Vagina (tissue), 2 donors: Measurements from ENCODE around the gene SCLT1.

Source experiments
- CTCF ChIP-seq, 3 experiments: fragments of 450-650 bp in 2 of 3; fragments of 200-600 bp in 1 of 3; sonication (generic) in 1 of 3; IDR thresholded peaks; one replicate each; pipeline ENCODE4 v1.5.1; 2017 to 2019; ENCODE audit warnings: antibody characterized with exemption in 3 of 3, mild to moderate bottlenecking in 2 of 3, moderate library complexity in 2 of 3
- POLR2A ChIP-seq, 2 donors: fragments of 450-650 bp; IDR thresholded peaks; one replicate each; pipeline ENCODE4 v1.6.1; 2017; ENCODE audit warnings: antibody characterized with exemption in 2 of 2, mild to moderate bottlenecking in 2 of 2, moderate library complexity in 2 of 2

GRCh38 chr4:129131343-129131742 lies 38.0 kb upstream of the SCLT1 start:
- no peak for TF ChIP-seq CTCF (IDR thresholded peaks at IDR 0.05)
- no peak for TF ChIP-seq POLR2A (IDR thresholded peaks at IDR 0.05)
